ENCODE data around the gene PGLYRP3. TPM values are rescaled to one million over a fixed set of nuclear protein-coding genes. Genes with fewer than 3 reads are reported as not detected.

Gene PGLYRP3, protein sequence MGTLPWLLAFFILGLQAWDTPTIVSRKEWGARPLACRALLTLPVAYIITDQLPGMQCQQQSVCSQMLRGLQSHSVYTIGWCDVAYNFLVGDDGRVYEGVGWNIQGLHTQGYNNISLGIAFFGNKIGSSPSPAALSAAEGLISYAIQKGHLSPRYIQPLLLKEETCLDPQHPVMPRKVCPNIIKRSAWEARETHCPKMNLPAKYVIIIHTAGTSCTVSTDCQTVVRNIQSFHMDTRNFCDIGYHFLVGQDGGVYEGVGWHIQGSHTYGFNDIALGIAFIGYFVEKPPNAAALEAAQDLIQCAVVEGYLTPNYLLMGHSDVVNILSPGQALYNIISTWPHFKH
- total RNA-seq (not detected), polyA plus RNA-seq (not detected)

GRCh38 chr1:153312570-153313186 is at the start of gene PGLYRP3:
PGLYRP3 (minus strand) TSS chr1:153312952; CDS start chr1:153310665, 2,287 bp downstream.
- DNase-seq, result no peak
- no peak within 1 kb of the TSS for H3K4me3 Mint-ChIP-seq
- no peaks in the 10 kb centered on the region for H3K36me3 Mint-ChIP-seq
- Histone ChIP-seq H3K36me3 (ENCODE audit: control insufficient read depth, insufficient read depth, low read length) (no peaks in the 10 kb centered on the region), H3K27ac (ENCODE audit: insufficient read depth, low read length, poor library complexity, severe bottlenecking) (no peak within 1 kb of the TSS), H3K4me3 (ENCODE audit: low read depth, low read length) (no peak within 1 kb of the TSS), H3K9me3 (ENCODE audit: control insufficient read depth in 2 of 2, low read length in 2 of 2) (no peaks in the 10 kb centered on the region), H3K27me3 (ENCODE audit: control insufficient read depth, insufficient read depth, low read length) (no peaks in the 10 kb centered on the region), H3K4me1 (ENCODE audit: control insufficient read depth, insufficient read depth, low read length, poor library complexity, severe bottlenecking) (no peaks in the 10 kb centered on the region)
- H3K27me3 Mint-ChIP-seq, result peaks cover 7% of the 10 kb centered on the region
- H3K27ac Mint-ChIP-seq, result peak within 1 kb of the TSS in 1 of 3 donors; percentile 39
- peaks cover 0 to 2% (median 0%) of the 10 kb centered on the region in 4 donors for H3K4me1 Mint-ChIP-seq
- no peak for ATAC-seq (ENCODE audit: low read depth in 2 of 2)
- peaks cover 0 to 6% (median 2%) of the 10 kb centered on the region in 7 donors for H3K9me3 Mint-ChIP-seq

DNA sequence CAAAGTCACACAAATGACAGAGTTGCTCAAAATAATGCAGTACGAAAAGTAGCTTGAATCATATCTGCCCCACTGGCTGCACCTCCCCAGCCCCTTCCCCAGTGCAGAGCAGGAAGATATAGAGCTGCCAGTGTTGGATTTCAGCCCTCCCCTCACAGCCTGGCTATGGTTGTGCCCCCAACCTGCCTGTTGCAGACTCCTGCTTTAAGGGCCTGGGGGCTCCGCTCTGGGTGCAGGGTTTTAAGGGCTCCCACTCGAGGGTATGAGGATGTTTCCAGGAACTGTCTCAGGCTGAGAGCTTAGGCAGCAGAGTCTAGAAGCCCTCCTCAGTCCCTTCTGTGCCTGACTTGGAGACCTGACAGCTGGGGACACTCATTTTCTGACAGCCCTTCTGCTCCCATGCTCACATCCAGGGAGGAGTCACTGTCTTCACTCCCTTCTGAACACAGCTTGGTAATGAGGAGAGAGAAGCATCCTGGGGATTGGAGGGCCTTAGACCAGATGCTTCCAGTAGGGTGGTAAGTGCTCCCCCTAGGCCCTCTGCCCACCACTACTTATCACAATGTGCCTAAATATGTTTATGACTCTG is 49.5 kb upstream of the PGLYRP3 start:
- no peaks in the 10 kb centered on the region for H3K9me3 Mint-ChIP-seq
- no peak overlapping the region for H3K27ac Mint-ChIP-seq
- no peak overlapping the region for H3K4me3 ChIP-seq (ENCODE audit: low read depth, low read length)
- H3K4me1 Mint-ChIP-seq, result peaks cover 0 to 10% (median 2%) of the 10 kb centered on the region in 4 donors
- DNase-seq (no peak), ATAC-seq (ENCODE audit: low read depth in 2 of 2) (no peak)
- no peaks in the 10 kb centered on the region for H3K9me3 ChIP-seq (ENCODE audit: control insufficient read depth in 2 of 2, low read length in 2 of 2)
- peaks cover 6% of the 10 kb centered on the region for H3K4me1 ChIP-seq (ENCODE audit: control insufficient read depth, insufficient read depth, low read length, poor library complexity, severe bottlenecking)
- H3K27me3 Mint-ChIP-seq, result peaks cover 9% of the 10 kb centered on the region
- no peaks in the 10 kb centered on the region for H3K36me3 Mint-ChIP-seq
- no peak overlapping the region for H3K27ac ChIP-seq (ENCODE audit: insufficient read depth, low read length, poor library complexity, severe bottlenecking)
- H3K4me3 Mint-ChIP-seq, result no peak overlapping the region
- H3K27me3 ChIP-seq (ENCODE audit: control insufficient read depth, insufficient read depth, low read length), result no peaks in the 10 kb centered on the region
- no peaks in the 10 kb centered on the region for H3K36me3 ChIP-seq (ENCODE audit: control insufficient read depth, insufficient read depth, low read length)

GRCh38 chr1:153361480-153362109 is 48.8 kb upstream of the PGLYRP3 start:
- Mint-ChIP-seq H3K36me3 (no peaks in the 10 kb centered on the region), H3K4me3 (no peak overlapping the region), H3K27me3 (peaks cover 9% of the 10 kb centered on the region), H3K4me1 (peaks cover 0 to 13% (median 3%) of the 10 kb centered on the region in 4 donors), H3K27ac (peak overlapping the region in 1 of 3 donors; percentile 15), H3K9me3 (no peaks in the 10 kb centered on the region)
- Histone ChIP-seq H3K4me1 (ENCODE audit: control insufficient read depth, insufficient read depth, low read length, poor library complexity, severe bottlenecking) (peaks cover 6% of the 10 kb centered on the region), H3K36me3 (ENCODE audit: control insufficient read depth, insufficient read depth, low read length) (no peaks in the 10 kb centered on the region), H3K27me3 (ENCODE audit: control insufficient read depth, insufficient read depth, low read length) (no peaks in the 10 kb centered on the region), H3K9me3 (ENCODE audit: control insufficient read depth in 2 of 2, low read length in 2 of 2) (no peaks in the 10 kb centered on the region), H3K27ac (ENCODE audit: insufficient read depth, low read length, poor library complexity, severe bottlenecking) (no peak overlapping the region), H3K4me3 (ENCODE audit: low read depth, low read length) (no peak overlapping the region)
- DNase-seq (no peak), ATAC-seq (ENCODE audit: low read depth in 2 of 2) (no peak)

DNA sequence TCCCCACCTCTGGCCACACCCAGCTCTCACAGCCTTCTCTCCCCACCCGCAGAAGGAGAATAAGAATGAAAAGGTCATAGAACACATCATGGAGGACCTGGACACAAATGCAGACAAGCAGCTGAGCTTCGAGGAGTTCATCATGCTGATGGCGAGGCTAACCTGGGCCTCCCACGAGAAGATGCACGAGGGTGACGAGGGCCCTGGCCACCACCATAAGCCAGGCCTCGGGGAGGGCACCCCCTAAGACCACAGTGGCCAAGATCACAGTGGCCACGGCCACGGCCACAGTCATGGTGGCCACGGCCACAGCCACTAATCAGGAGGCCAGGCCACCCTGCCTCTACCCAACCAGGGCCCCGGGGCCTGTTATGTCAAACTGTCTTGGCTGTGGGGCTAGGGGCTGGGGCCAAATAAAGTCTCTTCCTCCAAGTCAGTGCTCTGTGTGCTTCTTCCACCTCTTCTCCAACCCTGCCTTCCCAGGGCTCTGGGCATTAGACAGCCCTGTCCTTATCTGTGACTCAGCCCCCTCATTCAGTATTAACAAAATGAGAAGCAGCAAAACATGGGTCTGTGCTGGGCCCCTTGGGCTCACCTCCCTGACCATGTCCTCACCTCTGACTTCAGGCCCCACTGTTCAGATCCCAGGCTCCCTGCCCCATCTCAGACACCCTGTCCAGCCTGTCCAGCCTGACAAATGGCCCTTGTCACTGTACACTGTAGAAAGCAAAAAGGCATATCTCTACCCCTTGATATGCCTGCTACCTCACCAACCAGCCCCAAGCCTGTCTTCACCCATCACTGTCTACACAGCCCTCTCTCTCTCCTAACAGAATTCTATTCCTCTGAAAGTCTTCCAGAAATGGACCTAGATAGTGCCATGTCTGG is 48.1 kb upstream of the PGLYRP3 start:
- Histone ChIP-seq H3K4me3 (ENCODE audit: low read depth, low read length) (no peak overlapping the region), H3K27ac (ENCODE audit: insufficient read depth, low read length, poor library complexity, severe bottlenecking) (no peak overlapping the region), H3K9me3 (ENCODE audit: control insufficient read depth in 2 of 2, low read length in 2 of 2) (no peaks in the 10 kb centered on the region), H3K36me3 (ENCODE audit: control insufficient read depth, insufficient read depth, low read length) (no peaks in the 10 kb centered on the region), H3K4me1 (ENCODE audit: control insufficient read depth, insufficient read depth, low read length, poor library complexity, severe bottlenecking) (peaks cover 6% of the 10 kb centered on the region), H3K27me3 (ENCODE audit: control insufficient read depth, insufficient read depth, low read length) (no peaks in the 10 kb centered on the region)
- H3K4me1 Mint-ChIP-seq, result peaks cover 0 to 13% (median 3%) of the 10 kb centered on the region in 4 donors
- H3K4me3 Mint-ChIP-seq, result no peak overlapping the region
- ATAC-seq (ENCODE audit: low read depth in 2 of 2) (no peak), DNase-seq (no peak)
- H3K27me3 Mint-ChIP-seq, result peaks cover 4% of the 10 kb centered on the region
- H3K27ac Mint-ChIP-seq, result peak overlapping the region in 2 of 3 donors; percentile 15 to 16
- H3K36me3 Mint-ChIP-seq, result no peaks in the 10 kb centered on the region
- H3K9me3 Mint-ChIP-seq, result no peaks in the 10 kb centered on the region

DNA sequence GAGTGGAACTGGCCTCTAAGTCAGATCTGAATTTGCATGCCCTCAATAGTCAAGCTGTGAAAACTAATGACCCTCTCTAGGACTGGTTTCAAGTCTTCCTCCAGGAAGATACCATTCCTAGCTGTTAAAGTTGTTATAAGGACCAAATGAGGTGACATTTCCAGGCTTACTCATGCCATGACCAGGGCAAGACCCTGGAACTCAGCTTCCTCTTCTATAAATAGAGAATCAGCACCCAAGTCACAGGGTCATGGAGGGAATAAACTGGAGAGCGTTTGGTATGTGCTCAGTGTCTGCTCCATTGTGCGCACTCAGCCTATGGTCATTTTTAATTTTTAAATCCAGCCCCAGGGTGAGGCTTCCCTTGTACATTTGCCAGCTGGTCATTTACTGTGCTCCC is 47.4 kb upstream of the PGLYRP3 start:
- Mint-ChIP-seq H3K27me3 (peaks cover 4% of the 10 kb centered on the region), H3K9me3 (no peaks in the 10 kb centered on the region), H3K27ac (no peak overlapping the region), H3K36me3 (no peaks in the 10 kb centered on the region), H3K4me3 (no peak overlapping the region), H3K4me1 (peaks cover 0 to 13% (median 3%) of the 10 kb centered on the region in 4 donors)
- DNase-seq, result no peak
- H3K4me1 ChIP-seq (ENCODE audit: control insufficient read depth, insufficient read depth, low read length, poor library complexity, severe bottlenecking), result peaks cover 6% of the 10 kb centered on the region
- no peaks in the 10 kb centered on the region for H3K9me3 ChIP-seq (ENCODE audit: control insufficient read depth in 2 of 2, low read length in 2 of 2)
- no peak overlapping the region for H3K27ac ChIP-seq (ENCODE audit: insufficient read depth, low read length, poor library complexity, severe bottlenecking)
- H3K36me3 ChIP-seq (ENCODE audit: control insufficient read depth, insufficient read depth, low read length), result no peaks in the 10 kb centered on the region
- no peak for ATAC-seq (ENCODE audit: low read depth in 2 of 2)
- H3K4me3 ChIP-seq (ENCODE audit: low read depth, low read length), result no peak overlapping the region
- no peaks in the 10 kb centered on the region for H3K27me3 ChIP-seq (ENCODE audit: control insufficient read depth, insufficient read depth, low read length)

- Mint-ChIP-seq H3K27ac (no peak overlapping the region), H3K9me3 (peaks cover 0 to 1% (median 0%) of the 10 kb centered on the region in 7 donors), H3K4me3 (no peak overlapping the region), H3K27me3 (peaks cover 4% of the 10 kb centered on the region), H3K4me1 (peaks cover 0 to 13% (median 3%) of the 10 kb centered on the region in 4 donors), H3K36me3 (no peaks in the 10 kb centered on the region)
- Histone ChIP-seq H3K4me1 (ENCODE audit: control insufficient read depth, insufficient read depth, low read length, poor library complexity, severe bottlenecking) (peaks cover 6% of the 10 kb centered on the region), H3K27ac (ENCODE audit: insufficient read depth, low read length, poor library complexity, severe bottlenecking) (no peak overlapping the region), H3K27me3 (ENCODE audit: control insufficient read depth, insufficient read depth, low read length) (no peaks in the 10 kb centered on the region), H3K9me3 (ENCODE audit: control insufficient read depth in 2 of 2, low read length in 2 of 2) (no peaks in the 10 kb centered on the region), H3K4me3 (ENCODE audit: low read depth, low read length) (no peak overlapping the region), H3K36me3 (ENCODE audit: control insufficient read depth, insufficient read depth, low read length) (no peaks in the 10 kb centered on the region)
- DNase-seq, result no peak
- no peak for ATAC-seq (ENCODE audit: low read depth in 2 of 2)
Observed at GRCh38 chr1:153359241-153359640, 46.5 kb upstream of the PGLYRP3 start.

DNA sequence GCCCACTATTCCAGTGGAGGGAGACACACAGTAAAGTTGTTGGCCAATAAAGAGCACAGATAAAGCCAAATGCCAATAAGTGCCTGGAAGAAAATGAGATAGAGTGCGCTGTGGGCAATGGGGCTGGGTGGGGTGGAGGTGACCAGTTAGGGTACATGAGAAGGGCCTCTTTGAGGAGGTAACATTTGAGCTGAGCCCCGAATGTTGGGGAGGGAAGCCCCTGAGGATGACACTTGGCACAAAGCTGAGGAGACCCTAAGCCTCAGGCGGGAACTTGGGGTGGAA is 45.9 kb upstream of the PGLYRP3 start:
- no peak for ATAC-seq (ENCODE audit: low read depth in 2 of 2)
- H3K9me3 Mint-ChIP-seq, result peaks cover 0 to 1% (median 0%) of the 10 kb centered on the region in 7 donors
- H3K4me3 Mint-ChIP-seq, result no peak overlapping the region
- Histone ChIP-seq H3K4me3 (ENCODE audit: low read depth, low read length) (no peak overlapping the region), H3K27me3 (ENCODE audit: control insufficient read depth, insufficient read depth, low read length) (no peaks in the 10 kb centered on the region), H3K36me3 (ENCODE audit: control insufficient read depth, insufficient read depth, low read length) (no peaks in the 10 kb centered on the region), H3K9me3 (ENCODE audit: control insufficient read depth in 2 of 2, low read length in 2 of 2) (no peaks in the 10 kb centered on the region), H3K4me1 (ENCODE audit: control insufficient read depth, insufficient read depth, low read length, poor library complexity, severe bottlenecking) (peaks cover 6% of the 10 kb centered on the region), H3K27ac (ENCODE audit: insufficient read depth, low read length, poor library complexity, severe bottlenecking) (no peak overlapping the region)
- peaks cover 0 to 13% (median 3%) of the 10 kb centered on the region in 4 donors for H3K4me1 Mint-ChIP-seq
- no peak overlapping the region for H3K27ac Mint-ChIP-seq
- H3K36me3 Mint-ChIP-seq, result no peaks in the 10 kb centered on the region
- DNase-seq, result no peak
- H3K27me3 Mint-ChIP-seq, result peaks cover 4% of the 10 kb centered on the region

Data from CD4-positive, CD25-positive, alpha-beta regulatory T cell (primary cell).